GM12878 (cell line): ENCODE data around the gene VAC14.

Source experiments
- BMI1 ChIP-seq: fragments of 450-650 bp; IDR thresholded peaks from 2 replicates; pipeline ENCODE4 v1.6.1; 2016; ENCODE audit warnings: mild to moderate bottlenecking, moderate library complexity, borderline replicate concordance
- CHD4 ChIP-seq: fragments of 200-600 bp; sonication (generic); IDR thresholded peaks from 2 replicates; pipeline ENCODE4 v1.6.1; 2016; ENCODE audit warnings: mild to moderate bottlenecking
- EGR1 ChIP-seq, 2 experiments: IDR thresholded peaks; 1 replicate in 1 of 2; 2 replicates in 1 of 2; pipeline ENCODE4 v1.6.1; 2011 to 2012; ENCODE audit warnings: low read depth in 2 of 2, low read length in 2 of 2, borderline replicate concordance in 1 of 2, mild to moderate bottlenecking in 1 of 2, moderate library complexity in 1 of 2
- HCFC1 ChIP-seq: fragments of 150-350 bp; IDR thresholded peaks from 2 replicates; pipeline ENCODE4 v1.6.1; 2014; ENCODE audit warnings: low read length
- JUNB ChIP-seq: IDR thresholded peaks from 2 replicates; pipeline ENCODE4 v1.6.1; 2016; ENCODE audit warnings: antibody characterized with exemption, mild to moderate bottlenecking
- PAX8 ChIP-seq: fragments of 450-650 bp; IDR thresholded peaks from 2 replicates; pipeline ENCODE4 v1.6.1; 2017; ENCODE audit warnings: mild to moderate bottlenecking, moderate library complexity
- RCOR1 ChIP-seq: conservative IDR thresholded peaks from 2 replicates; pipeline ENCODE4 v1.6.1; 2012; ENCODE audit warnings: low read depth, low read length, improper control_type of control experiment
- RFX5 ChIP-seq: IDR thresholded peaks from 2 replicates; pipeline ENCODE4 v1.6.1; 2011; ENCODE audit warnings: low read depth, low read length, improper control_type of control experiment
- TARDBP ChIP-seq: IDR thresholded peaks from 2 replicates; pipeline ENCODE4 v1.6.1; 2016; ENCODE audit warnings: borderline replicate concordance
- TF ChIP-seq, protein P1 (sequence below), 3 experiments: IDR thresholded peaks in 2 of 3; conservative IDR thresholded peaks in 1 of 3; 2 replicates each; pipeline ENCODE4 v1.5.1; 2011; ENCODE audit warnings: low read depth in 3 of 3, low read length in 3 of 3, mild to moderate bottlenecking in 3 of 3, control low read depth in 2 of 3, moderate library complexity in 2 of 3, inconsistent platforms in 1 of 3, mixed read lengths in 1 of 3; ENCODE audit not compliant: control insufficient read depth in 2 of 3, insufficient read depth in 1 of 3; ENCODE audit errors: extremely low read depth in 1 of 3

DNA sequence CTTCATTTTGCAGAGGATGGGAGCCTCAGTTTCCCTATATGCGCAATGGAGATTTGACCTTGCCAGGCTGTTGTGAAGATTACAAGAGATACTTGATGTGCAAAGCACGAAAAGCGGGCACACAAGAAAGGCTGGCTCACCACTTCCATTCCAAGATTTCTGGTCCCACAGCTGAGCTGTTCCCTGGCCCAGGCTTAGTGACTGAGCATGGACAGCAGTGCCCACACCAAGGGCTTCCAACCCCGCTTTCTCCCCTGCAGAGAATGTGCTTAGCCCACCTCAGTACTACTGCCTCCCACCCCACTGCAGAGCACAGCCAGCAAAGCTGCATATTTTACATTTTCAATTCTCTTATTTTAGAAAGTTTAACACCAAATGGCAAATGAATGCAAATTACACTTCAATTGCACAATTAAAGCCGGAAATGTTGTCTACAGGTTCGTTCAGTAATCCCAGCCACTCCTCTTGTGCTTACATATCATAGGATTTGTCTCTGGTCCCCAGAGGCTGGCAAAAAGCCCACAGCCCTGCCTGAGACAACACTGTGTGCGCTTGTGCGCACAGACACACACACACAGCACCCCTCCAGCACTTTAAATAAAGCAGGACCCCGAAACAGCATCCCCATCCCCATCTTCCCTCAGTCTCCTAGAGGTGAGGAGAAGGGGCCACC, 51.8 kb downstream of the VAC14 start:
- TF ChIP-seq CHD4, result no peak
- TF ChIP-seq, protein P1, sequence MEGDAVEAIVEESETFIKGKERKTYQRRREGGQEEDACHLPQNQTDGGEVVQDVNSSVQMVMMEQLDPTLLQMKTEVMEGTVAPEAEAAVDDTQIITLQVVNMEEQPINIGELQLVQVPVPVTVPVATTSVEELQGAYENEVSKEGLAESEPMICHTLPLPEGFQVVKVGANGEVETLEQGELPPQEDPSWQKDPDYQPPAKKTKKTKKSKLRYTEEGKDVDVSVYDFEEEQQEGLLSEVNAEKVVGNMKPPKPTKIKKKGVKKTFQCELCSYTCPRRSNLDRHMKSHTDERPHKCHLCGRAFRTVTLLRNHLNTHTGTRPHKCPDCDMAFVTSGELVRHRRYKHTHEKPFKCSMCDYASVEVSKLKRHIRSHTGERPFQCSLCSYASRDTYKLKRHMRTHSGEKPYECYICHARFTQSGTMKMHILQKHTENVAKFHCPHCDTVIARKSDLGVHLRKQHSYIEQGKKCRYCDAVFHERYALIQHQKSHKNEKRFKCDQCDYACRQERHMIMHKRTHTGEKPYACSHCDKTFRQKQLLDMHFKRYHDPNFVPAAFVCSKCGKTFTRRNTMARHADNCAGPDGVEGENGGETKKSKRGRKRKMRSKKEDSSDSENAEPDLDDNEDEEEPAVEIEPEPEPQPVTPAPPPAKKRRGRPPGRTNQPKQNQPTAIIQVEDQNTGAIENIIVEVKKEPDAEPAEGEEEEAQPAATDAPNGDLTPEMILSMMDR (IDR thresholded peaks at IDR 0.05 in 2 of 3, conservative IDR thresholded peaks at IDR 0.05 in 1 of 3; ENCODE audit: control insufficient read depth in 2 of 3, extremely low read depth in 1 of 3, insufficient read depth in 1 of 3, low read depth in 3 of 3, low read length in 3 of 3), result no peak
- no peak for TF ChIP-seq JUNB
- TF ChIP-seq HCFC1, result no peak
- no peak for TF ChIP-seq RFX5
- no peak for TF ChIP-seq EGR1 (IDR thresholded peaks at IDR 0.05; ENCODE audit: borderline replicate concordance in 1 of 2, low read depth in 2 of 2, low read length in 2 of 2)
- TF ChIP-seq TARDBP, result no peak
- TF ChIP-seq PAX8, result no peak
- TF ChIP-seq RCOR1, result no peak
- no peak for TF ChIP-seq BMI1
